ENCODE data around the gene SPIB. TPM values are rescaled to one million over a fixed set of nuclear protein-coding genes. Genes with fewer than 3 reads are reported as not detected.

The SPIB gene
- total RNA-seq, 4 donors from 2014 or later = 0.66 to 3.5 (median 0.90) TPM; not detected in 1

DNA sequence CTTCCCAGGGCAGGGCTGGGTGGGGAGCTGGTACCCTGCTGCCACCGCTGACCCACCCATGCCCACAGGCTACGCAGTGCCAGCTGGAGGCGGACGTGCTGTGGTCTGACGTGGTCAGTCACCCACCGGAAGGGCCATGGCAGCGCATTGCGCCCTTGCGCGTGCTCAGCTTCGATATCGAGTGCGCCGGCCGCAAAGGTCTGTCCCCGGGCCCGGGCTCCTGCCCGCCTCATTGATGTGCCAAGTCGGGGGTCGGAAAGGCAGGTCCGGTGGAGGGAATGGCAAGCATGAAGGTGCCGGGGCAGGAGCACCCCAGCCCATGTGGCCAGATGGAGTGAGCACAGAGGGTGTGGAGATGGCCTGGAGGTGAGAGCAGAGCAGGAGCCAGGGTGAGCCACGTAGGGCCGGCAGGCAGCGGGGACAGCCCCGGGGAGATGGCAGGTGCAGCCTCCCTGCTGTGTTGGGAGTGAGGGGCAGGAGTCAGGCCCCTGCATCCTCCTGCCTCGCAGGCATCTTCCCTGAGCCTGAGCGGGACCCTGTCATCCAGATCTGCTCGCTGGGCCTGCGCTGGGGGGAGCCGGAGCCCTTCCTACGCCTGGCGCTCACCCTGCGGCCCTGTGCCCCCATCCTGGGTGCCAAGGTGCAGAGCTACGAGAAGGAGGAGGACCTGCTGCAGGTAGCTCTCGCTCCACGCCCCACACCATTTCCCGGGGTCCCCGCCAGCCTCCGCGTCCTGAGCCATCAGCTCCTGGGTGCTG is 16.0 kb upstream of the SPIB start:
- no peaks in the 10 kb centered on the region for H3K9me3 ChIP-seq
- 94 to 95% methylated on average over 35 to 41 of the region's 41 CpGs for WGBS, 2 donors
- H3K4me3 ChIP-seq = no peak overlapping the region
- DNase-seq (ENCODE audit: low spot score in 2 of 2) = no peak
- no peaks in the 10 kb centered on the region for H3K27me3 ChIP-seq
- no peak overlapping the region for H3K27ac ChIP-seq
- H3K4me1 ChIP-seq = no peaks in the 10 kb centered on the region
- peaks cover 0 to 77% (median 0%) of the 10 kb centered on the region in 3 donors for H3K36me3 ChIP-seq
- TF ChIP-seq EP300 (IDR thresholded peaks at IDR 0.05) = no peak
- no peak for TF ChIP-seq POLR2A (IDR thresholded peaks at IDR 0.05)
- no peak for TF ChIP-seq CTCF (IDR thresholded peaks at IDR 0.05)

- H3K27ac ChIP-seq = no peak overlapping the region
- TF ChIP-seq POLR2A (IDR thresholded peaks at IDR 0.05) = no peak
- no peak for TF ChIP-seq CTCF (IDR thresholded peaks at IDR 0.05)
- no peak for TF ChIP-seq EP300 (IDR thresholded peaks at IDR 0.05)
- H3K4me3 ChIP-seq = no peak overlapping the region
- no peaks in the 10 kb centered on the region for H3K27me3 ChIP-seq
- no peaks in the 10 kb centered on the region for H3K4me1 ChIP-seq
- H3K36me3 ChIP-seq = peaks cover 0 to 99% (median 0%) of the 10 kb centered on the region in 3 donors
- DNase-seq (ENCODE audit: low spot score in 2 of 2) = no peak
- H3K9me3 ChIP-seq = no peaks in the 10 kb centered on the region
- WGBS, 2 donors = 88 to 90% methylated on average over 21 to 22 of the region's 22 CpGs
These were observed 12.4 kb upstream of the SPIB start for GRCh38 chr19:50406156-50406820.

DNA sequence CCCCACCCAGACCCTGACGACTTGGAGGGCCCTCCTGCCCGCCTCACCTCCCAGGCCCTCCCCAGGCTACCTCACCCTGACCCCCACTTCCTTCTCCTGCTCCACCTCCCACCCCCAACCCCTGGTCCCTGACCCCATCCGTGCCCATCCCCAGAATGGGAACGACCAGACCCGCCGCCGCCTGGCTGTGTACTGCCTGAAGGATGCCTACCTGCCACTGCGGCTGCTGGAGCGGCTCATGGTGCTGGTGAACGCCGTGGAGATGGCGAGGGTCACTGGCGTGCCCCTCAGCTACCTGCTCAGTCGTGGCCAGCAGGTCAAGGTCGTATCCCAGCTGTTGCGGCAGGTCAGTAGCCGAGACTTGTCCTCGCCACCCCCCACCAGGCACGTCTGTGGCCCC is 11.9 kb upstream of the SPIB start:
- Histone ChIP-seq H3K27me3 (no peaks in the 10 kb centered on the region), H3K36me3 (peaks cover 0 to 96% (median 0%) of the 10 kb centered on the region in 3 donors), H3K4me3 (no peak overlapping the region), H3K4me1 (no peaks in the 10 kb centered on the region), H3K9me3 (no peaks in the 10 kb centered on the region), H3K27ac (no peak overlapping the region)
- no peak for TF ChIP-seq CTCF (IDR thresholded peaks at IDR 0.05)
- DNase-seq (ENCODE audit: low spot score in 2 of 2) = no peak
- WGBS, 2 donors = 92 to 95% methylated on average over 19 of the region's 19 CpGs

DNA sequence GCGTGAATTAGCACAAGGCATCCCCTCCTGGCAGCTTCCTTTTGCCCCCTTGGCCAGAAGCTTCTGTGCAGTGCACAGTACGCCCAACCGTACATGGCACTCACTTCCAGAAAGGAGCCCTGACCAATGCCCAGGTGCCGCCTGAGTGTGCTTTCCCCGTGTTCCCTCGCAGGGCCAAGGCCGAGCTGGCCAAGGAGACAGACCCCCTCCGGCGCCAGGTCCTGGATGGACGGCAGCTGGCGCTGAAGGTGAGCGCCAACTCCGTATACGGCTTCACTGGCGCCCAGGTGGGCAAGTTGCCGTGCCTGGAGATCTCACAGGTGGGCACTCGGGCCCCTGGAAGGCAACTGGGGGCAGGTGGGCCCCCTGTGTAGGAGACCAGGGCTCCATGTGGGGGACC is 9.4 kb upstream of the SPIB start:
- Histone ChIP-seq H3K9me3 (no peaks in the 10 kb centered on the region), H3K27ac (no peak overlapping the region), H3K4me3 (no peak overlapping the region), H3K27me3 (no peaks in the 10 kb centered on the region), H3K36me3 (peaks cover 0 to 79% (median 0%) of the 10 kb centered on the region in 3 donors), H3K4me1 (no peaks in the 10 kb centered on the region)
- WGBS, 2 donors = 96 to 97% methylated on average over 13 to 17 of the region's 17 CpGs
- no peak for TF ChIP-seq CTCF (IDR thresholded peaks at IDR 0.05)
- no peak for TF ChIP-seq EP300 (IDR thresholded peaks at IDR 0.05)
- TF ChIP-seq POLR2A (IDR thresholded peaks at IDR 0.05) = no peak
- DNase-seq (ENCODE audit: low spot score in 2 of 2) = no peak

GRCh38 chr19:50410109-50410508 is 8.6 kb upstream of the SPIB start:
- no peak for DNase-seq (ENCODE audit: low spot score in 2 of 2)
- peaks cover 0 to 72% (median 0%) of the 10 kb centered on the region in 3 donors for H3K36me3 ChIP-seq
- 84 to 85% methylated on average over 5 to 10 of the region's 10 CpGs for WGBS, 2 donors

More at GRCh38 chr19:50410109-50410508, 8.6 kb upstream of the SPIB start:
- Histone ChIP-seq H3K9me3 (no peaks in the 10 kb centered on the region), H3K27ac (no peak overlapping the region), H3K27me3 (no peaks in the 10 kb centered on the region), H3K4me1 (peaks cover 0 to 6% (median 0%) of the 10 kb centered on the region in 4 donors), H3K4me3 (no peak overlapping the region)
- TF ChIP-seq EP300 (IDR thresholded peaks at IDR 0.05) = no peak
- TF ChIP-seq POLR2A (IDR thresholded peaks at IDR 0.05) = no peak
- TF ChIP-seq CTCF (IDR thresholded peaks at IDR 0.05) = no peak
